HG03520 (cell line): ENCODE results near the gene CIDEB.
"Not testable (repeated sequence)": the region's sequence is repeated elsewhere in the genome, so short reads cannot be mapped to it uniquely, and the experiment has no call there.

Source experiments
- ATAC-seq: cut with Tn5 transposase; IDR thresholded peaks from one replicate; pipeline ENCODE4 v1.9.1; 2021; ENCODE audit warnings: mild to moderate bottlenecking, moderate library complexity; ENCODE audit not compliant: unreplicated experiment

CIDEB gene

GRCh38 chr14:24307575-24308341 is at the start of gene CIDEB:
Gene CIDEB, minus strand, starts transcription at chr14:24307977. Its CDS starts 119 bp downstream, at chr14:24307858.
- ATAC-seq, result no peak

- ATAC-seq, result no peak
Measured at GRCh38 chr14:24356208-24356607, 48.4 kb upstream of the CIDEB start.

- no peak for ATAC-seq
Measured at GRCh38 chr14:24355009-24355408, 47.2 kb upstream of the CIDEB start.

GRCh38 chr14:24354482-24354825 is 46.7 kb upstream of the CIDEB start:
- not testable (repeated sequence) for ATAC-seq

GRCh38 chr14:24353559-24354481 is 46.0 kb upstream of the CIDEB start:
- ATAC-seq, result no peak

- ATAC-seq, result no peak
Measured at GRCh38 chr14:24351517-24351916, 43.7 kb upstream of the CIDEB start.

GRCh38 chr14:24349742-24350141 is 42.0 kb upstream of the CIDEB start:
- ATAC-seq, result no peak

- no peak for ATAC-seq
Measured at GRCh38 chr14:24348186-24348585, 40.4 kb upstream of the CIDEB start.

GRCh38 chr14:24347134-24347533 is 39.4 kb upstream of the CIDEB start:
- ATAC-seq, result no peak

- no peak for ATAC-seq
Measured at GRCh38 chr14:24343795-24344660, 36.3 kb upstream of the CIDEB start.

- ATAC-seq, result no peak
Measured at GRCh38 chr14:24342889-24343288, 35.1 kb upstream of the CIDEB start.

- ATAC-seq, result no peak
Measured at GRCh38 chr14:24340606-24341005, 32.8 kb upstream of the CIDEB start.

- ATAC-seq, result peak; percentile 75
Measured at GRCh38 chr14:24339284-24340151, 31.7 kb upstream of the CIDEB start, which contains the start of gene RIPK3. Gene RIPK3, minus strand, starts transcription at chr14:24339991. Its CDS starts 165 bp downstream, at chr14:24339826.

- ATAC-seq, result no peak
Measured at GRCh38 chr14:24338843-24339242, 31.1 kb upstream of the CIDEB start.

- ATAC-seq, result no peak
Measured at GRCh38 chr14:24337824-24338175, 30.0 kb upstream of the CIDEB start.

- no peak for ATAC-seq
Measured at GRCh38 chr14:24337144-24337823, 29.5 kb upstream of the CIDEB start.

- no peak for ATAC-seq
Measured at GRCh38 chr14:24335461-24336171, 27.8 kb upstream of the CIDEB start.

- ATAC-seq, result no peak
Measured at GRCh38 chr14:24334431-24335291, 26.9 kb upstream of the CIDEB start, which contains the start of gene ADCY4. Gene ADCY4, minus strand, starts transcription at chr14:24335071. Its CDS starts 419 bp downstream, at chr14:24334652.
